PFSK-1 (cell line): ENCODE measurements around the gene RAD51B.

Experiments used
- FOXP2 ChIP-seq: optimal IDR thresholded peaks from 2 replicates; pipeline ENCODE3; 2011; ENCODE audit warnings: borderline replicate concordance, control low read depth, inconsistent platforms; ENCODE audit not compliant: insufficient read depth; ENCODE audit errors: extremely low read length, extremely low read depth
- POLR2AphosphoS5 ChIP-seq: IDR thresholded peaks from 2 replicates; pipeline ENCODE4 v1.6.1; 2012; ENCODE audit warnings: low read depth, mild to moderate bottlenecking, control low read depth, low read length, moderate library complexity
- REST ChIP-seq, 2 experiments: IDR thresholded peaks; 2 replicates each; pipeline versions ENCODE4 v1.6.1 to v1.8.0; 2011 to 2012; ENCODE audit warnings: low read depth in 2 of 2, low read length in 2 of 2, control low read depth in 1 of 2, inconsistent platforms in 1 of 2, mild to moderate bottlenecking in 1 of 2, moderate library complexity in 1 of 2; ENCODE audit not compliant: insufficient read depth in 1 of 2
- SIN3A ChIP-seq: IDR thresholded peaks from 2 replicates; pipeline ENCODE4 v1.6.1; 2012; ENCODE audit warnings: mild to moderate bottlenecking, low read length, moderate library complexity, borderline replicate concordance; ENCODE audit not compliant: insufficient read depth
- TAF1 ChIP-seq: IDR thresholded peaks from 2 replicates; pipeline ENCODE4 v1.6.1; 2012; ENCODE audit warnings: low read length, control low read depth, borderline replicate concordance; ENCODE audit not compliant: insufficient read depth

RAD51B gene

GRCh38 chr14:68203871-68204270 lies 384.3 kb downstream of the RAD51B start:
- TF ChIP-seq REST (IDR thresholded peaks at IDR 0.05; ENCODE audit: insufficient read depth in 1 of 2, low read depth in 2 of 2, low read length in 2 of 2) (no peak), FOXP2 (no peak)

GRCh38 chr14:68208218-68208617 lies 388.6 kb downstream of the RAD51B start:
- no peak for TF ChIP-seq REST (IDR thresholded peaks at IDR 0.05; ENCODE audit: insufficient read depth in 1 of 2, low read depth in 2 of 2, low read length in 2 of 2)
- TF ChIP-seq SIN3A: no peak
- no peak for TF ChIP-seq TAF1
- no peak for TF ChIP-seq FOXP2
- TF ChIP-seq POLR2AphosphoS5: no peak

- no peak for TF ChIP-seq FOXP2
- no peak for TF ChIP-seq REST (IDR thresholded peaks at IDR 0.05; ENCODE audit: insufficient read depth in 1 of 2, low read depth in 2 of 2, low read length in 2 of 2)
- no peak for TF ChIP-seq TAF1
- no peak for TF ChIP-seq SIN3A
- TF ChIP-seq POLR2AphosphoS5: no peak
Measured at GRCh38 chr14:68208626-68209317, 389.2 kb downstream of the RAD51B start.

GRCh38 chr14:68210729-68211299 lies 391.2 kb downstream of the RAD51B start:
- TF ChIP-seq POLR2AphosphoS5 (no peak), SIN3A (no peak), REST (IDR thresholded peaks at IDR 0.05; ENCODE audit: insufficient read depth in 1 of 2, low read depth in 2 of 2, low read length in 2 of 2) (no peak), FOXP2 (no peak), TAF1 (no peak)

- TF ChIP-seq FOXP2 (no peak), SIN3A (no peak), POLR2AphosphoS5 (no peak), REST (IDR thresholded peaks at IDR 0.05; ENCODE audit: insufficient read depth in 1 of 2, low read depth in 2 of 2, low read length in 2 of 2) (no peak), TAF1 (no peak)
Measured at GRCh38 chr14:68211421-68211820, 391.8 kb downstream of the RAD51B start.
